Progenitor cell of endocrine pancreas (in vitro differentiated cells): ENCODE measurements around the gene ICAM2. TPM values are rescaled to one million over a fixed set of nuclear protein-coding genes. Genes with fewer than 3 reads are reported as not detected.

Experiments
- DNase-seq: peaks from one replicate; pipeline ENCODE4 v3.0.0; 2021; ENCODE audit warnings: low spot score; ENCODE audit not compliant: unreplicated experiment
- H3K27ac Mint-ChIP-seq: 2 replicates; pipeline ENCODE4 v1.8.0; 2021; ENCODE audit warnings: mild to moderate bottlenecking, moderate library complexity, mixed read lengths
- H3K27me3 Mint-ChIP-seq: 2 replicates; pipeline ENCODE4 v1.8.0; 2021; ENCODE audit warnings: mixed read lengths
- H3K36me3 Mint-ChIP-seq: 2 replicates; pipeline ENCODE4 v1.8.0; 2022; ENCODE audit warnings: mixed read lengths; ENCODE audit not compliant: insufficient read depth
- H3K4me1 Mint-ChIP-seq: 2 replicates; pipeline ENCODE4 v1.8.0; 2021; ENCODE audit warnings: low read depth, mixed read lengths
- H3K4me3 Mint-ChIP-seq: 2 replicates; pipeline ENCODE4 v1.8.0; 2021; ENCODE audit warnings: low read depth, mild to moderate bottlenecking, moderate library complexity, mixed read lengths
- H3K9me3 Mint-ChIP-seq: 2 replicates; pipeline ENCODE4 v1.8.0; 2021; ENCODE audit warnings: low read depth, mixed read lengths
- CTCF ChIP-seq: fragments of 200-600 bp; sonication (generic); IDR thresholded peaks from one replicate; pipeline ENCODE4 v1.5.0; 2021; ENCODE audit warnings: antibody characterized with exemption, mild to moderate bottlenecking; ENCODE audit not compliant: unreplicated experiment
- total RNA-seq: library from RNA; stranded (reverse); gene quantifications from 2 replicates; pipeline ENCODE4 v1.2.1, GENCODE V29; 2021

Gene ICAM2
- total RNA-seq, 1 donor from 2014 or later: 0.72 TPM

- peaks cover 6% of the 10 kb centered on the region for H3K4me1 Mint-ChIP-seq
Measured at GRCh38 chr17:64045176-64045575, 24.7 kb upstream of the ICAM2 start.

DNA sequence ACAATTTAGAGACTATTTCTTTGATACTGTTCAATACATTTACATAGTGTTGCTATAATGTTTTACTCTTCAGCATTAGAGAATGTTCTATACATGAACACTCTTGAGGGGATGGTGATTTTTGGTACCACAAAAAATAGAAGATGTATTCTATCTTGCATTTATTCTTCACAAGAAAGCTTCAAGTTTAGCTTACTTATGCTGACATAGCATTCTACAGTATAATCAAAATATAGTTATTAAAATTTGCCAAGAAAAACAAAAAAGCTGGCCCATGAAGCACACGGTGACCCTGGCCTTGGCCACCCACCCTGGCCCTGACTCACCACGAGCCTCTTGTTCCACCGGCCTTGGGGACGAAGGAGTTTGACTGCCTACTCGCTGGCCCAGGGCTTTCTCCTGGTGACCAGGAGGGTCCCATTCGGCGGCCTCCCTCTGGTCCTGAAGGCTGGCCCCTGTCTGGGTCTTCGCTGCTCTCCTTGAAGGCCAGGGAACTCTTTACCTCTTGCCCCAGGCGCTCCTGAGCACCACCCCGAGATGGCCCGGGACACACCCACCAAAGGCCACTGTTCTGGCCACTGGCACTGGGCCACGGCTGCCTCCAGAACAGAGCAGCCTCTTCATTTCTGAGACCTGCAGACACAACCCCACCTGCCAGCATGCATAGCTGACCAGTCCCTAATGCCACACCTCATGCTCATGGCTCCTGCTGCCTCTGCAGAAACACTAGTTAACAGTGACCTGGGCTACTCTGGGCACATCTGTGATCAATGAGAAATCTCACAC is 22.5 kb upstream of the ICAM2 start:
- H3K27ac Mint-ChIP-seq: no peak overlapping the region
- TF ChIP-seq CTCF: no peak
- H3K9me3 Mint-ChIP-seq: no peaks in the 10 kb centered on the region
- no peaks in the 10 kb centered on the region for H3K27me3 Mint-ChIP-seq
- H3K4me3 Mint-ChIP-seq: no peak overlapping the region
- no peak for DNase-seq
- peaks cover 12% of the 10 kb centered on the region for H3K4me1 Mint-ChIP-seq
- H3K36me3 Mint-ChIP-seq: peaks cover 44% of the 10 kb centered on the region

More at GRCh38 chr17:64045176-64045575, 24.7 kb upstream of the ICAM2 start:
- H3K27ac Mint-ChIP-seq: no peak overlapping the region
- H3K4me3 Mint-ChIP-seq: no peak overlapping the region
- peaks cover 38% of the 10 kb centered on the region for H3K36me3 Mint-ChIP-seq
- no peak for TF ChIP-seq CTCF
- DNase-seq: no peak
- H3K27me3 Mint-ChIP-seq: no peaks in the 10 kb centered on the region
- no peaks in the 10 kb centered on the region for H3K9me3 Mint-ChIP-seq

GRCh38 chr17:64041912-64042311 is 21.5 kb upstream of the ICAM2 start:
- Mint-ChIP-seq H3K4me1 (peaks cover 12% of the 10 kb centered on the region), H3K4me3 (no peak overlapping the region), H3K27me3 (no peaks in the 10 kb centered on the region), H3K9me3 (no peaks in the 10 kb centered on the region), H3K27ac (no peak overlapping the region), H3K36me3 (peaks cover 45% of the 10 kb centered on the region)
- DNase-seq: no peak
- TF ChIP-seq CTCF: no peak

DNA sequence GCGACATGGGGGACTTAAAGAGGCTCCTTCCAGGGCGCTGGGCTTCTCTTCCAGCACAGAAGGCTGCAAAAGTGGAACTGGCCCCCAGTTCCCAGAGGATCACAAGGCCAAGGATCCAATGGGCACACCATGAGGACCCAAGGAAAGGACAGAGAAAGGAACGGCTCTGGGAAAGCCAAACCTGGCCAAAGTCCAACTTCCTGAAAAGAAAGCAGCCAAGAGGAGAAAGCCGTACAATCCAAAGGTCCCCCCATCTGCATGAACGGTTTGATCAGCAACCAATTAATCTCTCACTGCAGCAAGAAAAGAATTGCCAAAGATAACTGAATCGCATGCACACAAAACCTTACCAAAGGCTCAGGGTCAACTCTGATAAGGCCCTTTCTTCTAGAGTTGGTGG is 19.8 kb upstream of the ICAM2 start:
- H3K9me3 Mint-ChIP-seq: no peaks in the 10 kb centered on the region
- TF ChIP-seq CTCF: no peak
- peaks cover 12% of the 10 kb centered on the region for H3K4me1 Mint-ChIP-seq
- H3K27ac Mint-ChIP-seq: peak overlapping the region; percentile 83
- H3K4me3 Mint-ChIP-seq: no peak overlapping the region
- H3K27me3 Mint-ChIP-seq: no peaks in the 10 kb centered on the region
- peaks cover 42% of the 10 kb centered on the region for H3K36me3 Mint-ChIP-seq
- DNase-seq: no peak

DNA sequence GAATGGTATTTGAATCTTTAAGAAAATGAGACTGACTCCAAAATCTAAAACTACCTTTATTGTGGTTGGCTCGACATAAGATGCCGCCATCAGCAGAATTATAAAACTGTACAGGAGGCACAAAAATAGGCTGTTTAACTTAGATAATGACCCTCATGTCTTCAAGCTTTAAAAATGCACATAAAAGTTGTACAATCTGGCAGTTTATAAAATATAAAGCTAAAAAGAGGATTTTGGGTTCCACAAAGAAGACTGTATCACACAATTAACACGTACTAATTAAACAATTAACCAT is 18.6 kb upstream of the ICAM2 start:
- Mint-ChIP-seq H3K27ac (no peak overlapping the region), H3K36me3 (peaks cover 36% of the 10 kb centered on the region), H3K4me1 (peaks cover 12% of the 10 kb centered on the region), H3K27me3 (no peaks in the 10 kb centered on the region), H3K4me3 (no peak overlapping the region), H3K9me3 (no peaks in the 10 kb centered on the region)
- no peak for DNase-seq
- TF ChIP-seq CTCF: no peak
